NCI-H2171 (cell line): ENCODE data around the gene ADAM10.
A peak's percentile ranks its signal among the peaks of the same experiment; 100 is the strongest.

Experiments
- DNase-seq: peaks from one replicate; lab custom pipeline; 2025; lab: John Stamatoyannopoulos, UW

The ADAM10 gene

DNA sequence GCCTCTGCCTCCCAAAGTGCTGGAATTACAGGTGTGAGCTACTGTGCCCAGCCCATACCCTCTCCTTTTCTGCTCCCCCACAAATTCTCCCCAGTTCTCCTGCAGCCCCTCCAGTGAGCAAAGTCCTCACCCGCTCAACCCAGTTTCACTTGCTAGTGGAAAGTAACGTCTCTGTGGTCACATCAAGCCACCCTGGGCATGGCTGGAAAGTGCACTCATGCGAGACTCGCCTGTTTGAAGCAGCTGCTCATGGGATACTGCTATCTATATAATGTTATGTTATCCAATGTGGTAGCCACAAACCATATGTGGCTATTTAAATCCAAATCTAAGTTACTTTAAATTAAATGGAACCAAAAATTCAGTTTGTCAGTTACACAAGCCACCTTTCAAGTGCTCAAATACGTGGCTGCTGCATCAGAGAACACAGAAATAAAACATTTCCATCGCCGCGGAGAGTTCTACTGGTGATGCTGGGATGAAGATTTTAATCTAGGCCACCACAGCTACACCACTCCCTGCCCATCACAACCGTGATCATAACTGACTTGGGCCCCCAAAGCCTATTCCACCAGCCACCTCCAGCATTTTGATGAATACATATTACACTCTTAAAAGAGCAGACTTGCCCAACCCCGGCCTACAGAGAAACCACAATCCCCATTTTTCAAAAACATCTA, 198.3 kb downstream of the ADAM10 start:
- no peak for DNase-seq

DNA sequence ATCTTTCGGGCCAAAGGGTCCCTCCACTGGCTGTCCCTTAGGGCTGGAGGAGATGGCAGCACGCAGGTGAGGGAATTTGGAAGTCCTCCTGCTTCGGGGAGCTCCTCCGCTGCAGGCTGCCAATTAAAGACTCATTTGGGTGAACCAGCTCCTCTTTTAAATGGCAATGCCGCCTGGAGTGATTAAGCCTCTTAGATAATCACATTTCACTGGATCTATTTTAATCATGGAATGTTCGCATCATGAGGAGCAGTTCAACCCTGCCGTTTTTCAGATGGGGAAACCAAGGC, 199.8 kb downstream of the ADAM10 start:
- no peak for DNase-seq

DNA sequence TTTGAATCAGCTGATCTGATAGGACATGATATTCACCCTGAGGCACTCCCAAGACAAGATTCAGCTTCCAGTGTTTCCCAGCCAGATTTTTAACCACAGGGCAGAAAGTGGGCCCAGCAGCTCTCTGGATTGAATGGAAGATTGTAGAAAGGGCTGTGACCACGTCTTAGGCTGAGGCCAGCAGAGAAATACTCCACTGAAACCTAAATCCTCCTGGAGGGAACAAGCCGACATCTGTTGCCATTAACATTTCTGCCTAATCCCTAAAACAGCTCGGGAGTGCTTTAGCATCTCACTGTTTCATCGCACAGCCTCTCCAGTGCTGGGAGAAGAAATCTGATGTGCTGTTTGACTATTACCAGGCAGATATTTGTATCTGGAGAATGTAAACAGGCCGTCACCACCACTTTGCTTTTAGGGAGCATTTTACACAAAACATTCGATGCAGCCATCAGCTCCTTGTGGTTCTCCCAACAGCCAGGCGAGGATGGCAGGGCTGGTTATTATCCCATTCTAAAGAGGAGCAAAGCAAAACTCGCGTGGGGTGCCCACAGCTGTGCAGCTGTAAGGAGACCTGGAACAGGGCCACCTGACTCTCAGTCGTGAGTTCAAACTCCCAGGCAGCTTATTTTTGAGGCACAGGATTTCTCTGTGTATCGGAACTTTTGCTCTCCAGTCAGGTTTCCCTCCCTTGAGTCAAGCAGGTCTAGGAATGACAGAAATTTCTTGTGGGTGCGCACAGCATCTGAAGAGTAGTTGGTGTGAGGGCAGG, 200.3 kb downstream of the ADAM10 start:
- DNase-seq: peak; percentile 41

DNA sequence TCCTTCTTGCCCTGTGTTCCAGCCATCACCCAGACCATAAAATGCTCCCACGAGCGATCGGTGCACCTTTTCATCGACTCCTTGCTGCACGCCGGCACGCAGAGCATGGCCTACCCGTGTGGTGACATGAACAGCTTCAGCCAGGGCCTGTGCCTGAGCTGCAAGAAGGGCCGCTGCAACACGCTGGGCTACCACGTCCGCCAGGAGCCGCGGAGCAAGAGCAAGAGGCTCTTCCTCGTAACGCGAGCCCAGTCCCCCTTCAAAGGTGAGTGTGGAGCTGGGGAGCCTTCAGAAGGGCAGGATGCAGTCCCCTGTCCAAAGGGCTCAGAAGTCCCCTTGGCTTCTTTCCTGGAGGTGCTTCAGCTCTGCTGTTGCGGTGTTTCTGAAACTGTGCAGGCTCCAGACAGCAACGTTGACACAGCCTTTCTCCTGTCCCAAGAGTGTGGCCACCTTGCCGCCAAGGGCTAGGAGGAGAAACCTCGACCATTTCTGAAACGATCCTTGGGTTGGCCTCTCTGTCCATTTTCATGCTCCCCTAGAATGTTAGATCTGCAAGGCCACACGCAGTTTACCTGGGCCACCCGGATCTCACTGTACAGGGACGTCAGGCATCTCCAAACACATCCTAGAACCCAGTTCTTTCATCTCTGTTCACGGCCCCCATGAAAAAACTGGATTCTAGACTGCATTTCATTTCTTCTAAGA, 201.0 kb downstream of the ADAM10 start:
- DNase-seq: no peak

DNA sequence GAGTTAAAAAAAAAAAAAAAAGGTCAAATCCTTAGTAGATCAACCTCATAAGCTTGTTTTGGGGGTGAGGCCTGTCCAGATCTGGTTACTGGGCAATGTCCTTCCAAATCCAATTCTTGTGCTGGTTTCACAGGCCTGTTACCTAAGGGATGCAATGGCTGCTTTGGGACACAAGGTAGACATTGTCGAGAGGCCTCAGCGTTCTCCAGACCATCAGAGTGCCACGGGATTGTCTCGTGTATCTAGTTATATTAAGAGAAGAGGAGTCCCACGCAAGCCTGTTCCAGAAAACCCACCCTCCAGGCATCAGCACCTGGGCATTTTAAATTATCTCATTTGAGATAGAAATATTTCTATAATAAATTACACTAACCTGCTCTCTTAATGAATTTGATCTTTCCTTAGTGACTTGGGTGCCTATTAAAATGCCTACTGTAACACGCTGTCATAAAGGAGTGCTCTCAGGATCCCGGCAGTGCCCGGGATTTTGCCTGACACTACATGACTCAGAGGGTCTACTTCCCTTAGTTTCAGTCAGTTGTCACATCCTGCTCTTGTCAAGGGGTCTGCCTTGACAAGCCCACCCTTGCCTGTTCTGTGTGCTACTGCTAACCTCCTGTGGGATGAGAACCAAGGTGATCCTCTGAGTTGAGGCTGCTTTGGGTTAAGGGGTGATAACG, 201.7 kb downstream of the ADAM10 start:
- no peak for DNase-seq

DNA sequence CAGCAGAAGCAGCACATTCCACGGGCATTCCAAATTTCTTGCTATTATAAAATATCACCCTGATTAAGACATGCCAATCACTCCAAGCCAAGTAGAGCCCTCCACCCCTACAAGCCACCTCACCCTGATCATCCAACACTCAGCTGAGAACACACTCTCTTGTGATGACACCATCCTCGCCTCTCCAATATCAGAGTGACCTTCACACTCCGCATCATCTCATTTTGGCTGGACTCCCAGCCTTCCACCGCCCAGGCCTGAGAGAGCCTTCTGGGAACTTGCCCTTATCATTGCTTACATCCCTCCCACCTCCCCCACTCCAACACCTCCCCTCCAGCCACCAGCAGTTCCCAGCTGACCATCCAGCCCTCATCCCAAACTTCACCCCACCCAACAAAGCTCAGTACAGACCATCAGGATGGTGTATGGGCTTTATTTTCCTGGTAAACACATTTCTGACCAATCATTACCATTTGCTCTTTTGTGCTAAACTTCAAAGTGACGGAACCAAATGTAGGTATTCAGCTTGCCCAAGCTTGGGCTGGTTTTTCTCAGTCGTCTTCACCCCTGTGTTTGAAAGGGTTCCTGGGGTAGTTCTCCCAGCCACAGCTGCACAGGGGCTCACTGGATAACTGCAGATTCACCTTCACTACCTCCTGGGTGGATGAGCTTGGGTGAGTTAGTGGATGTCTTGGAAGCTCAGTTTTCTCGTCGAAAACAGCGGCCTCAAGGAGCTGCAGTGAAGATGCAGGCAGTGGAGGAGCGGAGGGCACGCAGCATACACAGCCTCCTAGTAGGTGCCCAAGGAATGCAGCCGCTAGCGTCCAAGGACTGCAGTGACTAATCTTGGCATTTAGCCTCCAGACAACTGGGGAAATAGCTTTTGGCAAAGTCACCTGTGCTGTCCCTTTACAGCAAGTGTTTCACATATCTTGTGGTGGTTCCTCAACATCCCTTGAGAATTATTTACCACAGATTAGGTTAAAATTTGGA, 202.6 kb downstream of the ADAM10 start:
- DNase-seq: no peak

DNA sequence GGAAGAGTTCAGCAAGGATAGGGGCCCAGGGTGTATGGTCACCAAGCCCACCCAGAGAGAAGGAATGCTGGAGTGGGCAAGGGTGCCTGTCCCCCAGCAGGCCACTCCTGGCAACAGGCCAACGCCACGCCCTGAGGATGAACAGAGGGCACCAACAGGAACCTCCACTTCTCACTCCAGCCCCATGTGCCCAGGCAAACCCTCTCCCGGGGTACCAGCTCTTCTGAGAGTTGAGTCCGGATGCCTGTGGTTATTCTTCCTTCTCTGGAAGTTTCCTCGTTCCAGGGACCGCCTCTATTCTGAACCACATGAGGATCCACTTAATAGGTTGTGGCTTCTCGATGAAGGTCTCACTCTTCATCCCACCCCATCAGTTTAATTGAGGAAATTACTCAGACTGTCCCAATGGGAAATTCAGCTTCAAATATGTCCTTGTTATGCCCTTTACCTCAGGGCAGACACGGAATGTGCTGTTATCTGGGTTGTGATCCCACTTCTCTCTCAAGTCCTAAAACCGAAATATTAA, 203.4 kb downstream of the ADAM10 start:
- DNase-seq: no peak

DNA sequence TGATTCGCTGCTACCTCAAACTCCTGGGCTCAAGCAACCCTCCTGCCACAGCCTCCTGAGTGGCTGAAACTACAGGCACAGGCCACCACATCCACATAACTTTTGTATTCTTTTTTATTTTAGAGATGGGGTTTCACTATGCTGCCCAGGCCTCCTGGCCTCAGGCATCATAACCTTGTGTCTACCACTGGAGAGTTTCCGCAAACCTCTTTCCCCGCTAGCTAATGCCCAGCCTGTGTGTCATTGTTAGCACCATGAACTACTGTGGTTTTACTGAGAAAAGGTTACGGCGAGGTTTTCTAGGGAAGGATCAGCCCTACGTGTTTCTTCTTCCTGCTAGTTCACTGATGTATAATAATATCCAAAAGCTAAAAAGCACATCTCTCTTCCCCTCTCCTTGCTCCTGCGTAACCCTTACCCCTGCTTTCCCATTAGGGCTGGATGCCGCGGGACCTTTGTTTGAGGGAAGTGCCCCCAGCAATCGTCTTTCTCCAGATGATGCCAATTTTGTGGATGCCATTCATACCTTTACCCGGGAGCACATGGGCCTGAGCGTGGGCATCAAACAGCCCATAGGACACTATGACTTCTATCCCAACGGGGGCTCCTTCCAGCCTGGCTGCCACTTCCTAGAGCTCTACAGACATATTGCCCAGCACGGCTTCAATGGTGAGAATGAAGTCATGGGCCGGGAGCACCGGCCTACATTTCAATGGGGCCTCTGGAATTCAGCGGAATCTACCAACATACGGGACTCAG, 204.0 kb downstream of the ADAM10 start:
- DNase-seq: no peak

DNA sequence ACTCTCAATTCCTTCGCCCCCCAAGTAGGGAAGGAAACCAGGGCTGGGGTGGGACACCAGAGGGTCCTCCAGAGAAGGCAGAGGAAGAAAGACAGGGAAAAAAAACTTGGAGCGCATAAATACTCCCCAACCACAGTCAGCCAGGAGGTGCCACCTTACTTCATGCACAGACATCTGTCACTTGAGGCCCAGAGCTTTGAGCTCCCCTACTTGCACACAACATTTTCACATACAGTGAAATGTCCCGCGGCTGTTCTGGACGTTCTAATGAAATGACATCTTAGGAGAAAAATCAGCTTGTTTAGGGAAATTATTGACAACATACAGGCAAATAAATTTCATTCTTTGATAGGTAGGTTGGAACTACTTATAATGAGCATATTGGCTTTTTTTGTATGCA, 204.8 kb downstream of the ADAM10 start:
- DNase-seq: peak; percentile 69

DNA sequence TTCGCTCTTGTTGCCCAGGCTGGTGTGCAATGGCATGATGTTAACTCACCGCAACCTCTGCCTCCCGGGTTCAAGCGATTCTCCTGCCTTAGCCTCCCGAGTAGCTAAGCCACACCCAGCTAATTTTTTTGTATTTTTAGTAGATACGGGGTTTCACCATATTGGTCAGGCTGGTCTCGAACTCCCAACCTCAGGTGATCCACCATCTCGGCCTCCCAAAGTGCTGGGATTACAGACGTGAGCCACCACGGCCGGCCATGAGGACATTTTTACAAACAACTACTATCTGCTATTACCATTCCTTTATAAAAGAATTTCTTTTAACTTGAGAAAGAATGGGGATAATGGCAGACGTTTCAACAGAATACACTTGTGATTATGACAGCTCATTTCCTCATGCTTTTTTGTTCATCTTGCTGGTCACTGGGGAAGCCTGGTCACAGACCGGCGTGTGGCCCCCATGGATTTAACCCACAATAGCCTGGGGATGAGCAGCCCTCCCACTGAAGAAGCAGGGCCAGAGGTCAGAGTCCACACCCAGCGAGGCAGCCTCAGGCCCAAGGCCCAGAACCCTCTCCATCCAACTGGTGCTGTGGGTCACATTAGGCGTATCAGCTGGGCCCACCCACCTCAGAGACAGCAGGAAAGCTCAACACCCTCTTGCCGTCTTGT, 205.7 kb downstream of the ADAM10 start:
- no peak for DNase-seq

DNA sequence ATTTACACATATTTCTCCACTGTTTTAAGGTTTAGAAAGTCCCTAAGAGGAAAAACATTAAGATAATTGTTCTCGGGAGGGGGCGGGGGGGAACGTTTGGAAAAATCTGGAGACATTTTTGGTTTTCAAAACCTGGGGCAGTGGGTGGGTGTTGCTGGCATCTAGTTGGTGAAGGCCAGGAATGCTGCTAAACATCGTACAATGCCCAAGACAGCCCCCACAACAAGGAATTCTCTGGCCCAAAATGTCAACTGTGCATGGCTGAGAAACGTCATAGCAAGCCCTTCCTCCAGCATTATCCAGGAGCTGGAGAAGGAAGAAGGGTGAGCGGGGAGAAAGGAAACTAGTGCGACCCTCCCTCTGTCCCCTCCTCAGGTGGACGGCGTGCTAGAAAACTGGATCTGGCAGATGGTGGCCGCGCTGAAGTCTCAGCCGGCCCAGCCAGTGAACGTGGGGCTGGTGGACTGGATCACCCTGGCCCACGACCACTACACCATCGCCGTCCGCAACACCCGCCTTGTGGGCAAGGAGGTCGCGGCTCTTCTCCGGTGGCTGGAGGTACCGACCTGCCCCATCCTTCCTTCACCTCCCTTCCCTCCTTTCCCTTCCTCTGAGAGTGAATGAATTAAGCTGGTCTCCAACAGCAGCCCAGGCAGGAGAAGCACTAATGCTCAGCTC, 208.0 kb downstream of the ADAM10 start:
- no peak for DNase-seq

DNA sequence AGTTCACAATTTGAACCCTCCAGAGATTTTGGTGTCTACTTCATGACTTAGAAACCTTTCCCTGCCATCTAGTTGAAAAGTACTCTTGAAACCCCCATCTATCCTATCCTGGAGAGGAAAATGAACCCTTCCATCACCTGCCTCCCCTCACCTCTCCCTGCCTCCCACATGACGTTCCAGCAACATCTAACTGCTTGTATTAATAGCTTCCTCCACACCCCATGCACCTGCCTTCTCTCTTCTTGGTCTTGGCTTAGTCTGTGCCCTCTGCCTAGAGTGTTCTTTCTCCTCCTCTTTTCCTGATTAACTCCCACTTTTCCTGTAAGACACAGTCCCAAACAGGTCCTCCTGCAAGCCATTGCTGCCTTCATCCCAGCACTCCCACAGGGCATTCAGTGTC, 210.0 kb downstream of the ADAM10 start:
- no peak for DNase-seq

DNA sequence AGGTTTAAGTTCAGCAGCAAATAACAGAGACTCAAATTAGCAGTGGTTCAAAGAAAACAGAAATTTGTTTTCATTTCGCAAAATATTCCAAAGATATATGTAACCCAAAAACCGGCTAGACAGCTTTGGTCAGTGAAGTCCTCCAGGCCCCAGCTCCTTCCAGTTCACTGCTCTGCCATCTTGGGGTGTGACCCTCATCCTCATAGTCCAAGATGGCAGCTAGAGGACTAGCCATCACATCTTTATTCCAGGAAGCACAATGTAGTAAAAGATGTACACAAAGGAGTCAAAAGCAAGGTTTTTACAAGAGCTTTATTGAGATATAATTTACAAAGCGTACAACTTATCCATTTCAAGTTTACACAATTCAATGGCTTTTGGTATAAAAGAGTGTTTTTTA, 210.6 kb downstream of the ADAM10 start:
- no peak for DNase-seq
